Subcutaneous adipose tissue (tissue), 4 donors: ENCODE data around the gene CUEDC1. TPM values are rescaled to one million over a fixed set of nuclear protein-coding genes. Genes with fewer than 3 reads are reported as not detected.

Source experiments
- total RNA-seq, 4 donors: library from RNA; depleted of rRNA; stranded (reverse); fragments of >200 nt; gene quantifications; one replicate each; pipeline ENCODE4 v1.1.0, GENCODE V29; 2016
- TF ChIP-seq, protein P1 (sequence below): fragments of 450-650 bp; IDR thresholded peaks from one replicate; pipeline ENCODE4 v1.5.1; 2016; ENCODE audit warnings: low read depth, mild to moderate bottlenecking, control low read depth, antibody characterized with exemption, moderate library complexity

CUEDC1 gene
- total RNA-seq, 4 donors from 2014 or later: 18.0 to 22.5 (median 21.1) TPM

DNA sequence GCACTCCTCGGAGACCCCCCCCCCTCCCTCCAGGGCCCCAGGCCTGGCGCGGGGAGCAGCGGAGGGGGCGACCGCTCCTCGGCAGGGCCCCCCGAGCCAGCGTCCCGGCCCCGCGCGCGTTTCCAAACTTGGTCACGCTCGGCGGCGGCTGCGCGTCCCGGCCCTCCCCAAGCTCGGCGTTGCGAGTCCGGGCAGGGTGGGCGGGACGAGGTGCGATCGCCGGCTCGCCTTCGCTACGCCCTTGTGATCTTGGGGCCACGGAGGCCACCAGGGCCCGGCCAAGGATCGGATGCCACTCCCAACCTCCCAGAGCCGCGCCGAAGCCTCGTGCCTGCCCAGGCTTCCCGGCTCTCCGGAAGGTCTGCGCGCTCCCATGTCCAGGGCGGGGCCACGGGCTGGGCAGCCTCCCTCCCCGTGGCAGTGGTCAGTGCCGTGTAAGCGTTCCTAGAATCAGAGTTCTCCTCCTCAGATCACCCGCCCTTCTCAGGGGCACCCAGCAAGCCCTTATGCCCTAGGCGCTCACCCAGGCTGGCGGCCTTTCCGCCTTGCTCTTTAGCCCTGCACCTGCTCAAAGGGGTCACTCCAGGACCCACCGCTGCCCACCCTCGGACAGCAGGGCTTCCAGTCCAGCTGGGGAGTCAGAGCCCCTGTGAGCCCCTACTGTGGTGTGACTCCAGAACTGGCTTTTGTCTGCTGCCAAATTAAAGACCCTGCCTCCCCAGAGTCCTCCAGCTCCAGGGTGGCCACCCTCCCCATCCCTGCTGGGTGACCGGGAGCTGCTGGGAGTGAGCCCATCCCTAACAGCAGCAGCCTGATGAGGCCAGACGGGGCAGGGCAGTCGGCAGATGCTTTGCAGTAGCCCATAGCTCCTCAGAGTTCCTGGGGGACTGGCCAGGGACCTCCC lies 93.2 kb downstream of the CUEDC1 start:
- TF ChIP-seq, protein P1, sequence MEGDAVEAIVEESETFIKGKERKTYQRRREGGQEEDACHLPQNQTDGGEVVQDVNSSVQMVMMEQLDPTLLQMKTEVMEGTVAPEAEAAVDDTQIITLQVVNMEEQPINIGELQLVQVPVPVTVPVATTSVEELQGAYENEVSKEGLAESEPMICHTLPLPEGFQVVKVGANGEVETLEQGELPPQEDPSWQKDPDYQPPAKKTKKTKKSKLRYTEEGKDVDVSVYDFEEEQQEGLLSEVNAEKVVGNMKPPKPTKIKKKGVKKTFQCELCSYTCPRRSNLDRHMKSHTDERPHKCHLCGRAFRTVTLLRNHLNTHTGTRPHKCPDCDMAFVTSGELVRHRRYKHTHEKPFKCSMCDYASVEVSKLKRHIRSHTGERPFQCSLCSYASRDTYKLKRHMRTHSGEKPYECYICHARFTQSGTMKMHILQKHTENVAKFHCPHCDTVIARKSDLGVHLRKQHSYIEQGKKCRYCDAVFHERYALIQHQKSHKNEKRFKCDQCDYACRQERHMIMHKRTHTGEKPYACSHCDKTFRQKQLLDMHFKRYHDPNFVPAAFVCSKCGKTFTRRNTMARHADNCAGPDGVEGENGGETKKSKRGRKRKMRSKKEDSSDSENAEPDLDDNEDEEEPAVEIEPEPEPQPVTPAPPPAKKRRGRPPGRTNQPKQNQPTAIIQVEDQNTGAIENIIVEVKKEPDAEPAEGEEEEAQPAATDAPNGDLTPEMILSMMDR: no peak

DNA sequence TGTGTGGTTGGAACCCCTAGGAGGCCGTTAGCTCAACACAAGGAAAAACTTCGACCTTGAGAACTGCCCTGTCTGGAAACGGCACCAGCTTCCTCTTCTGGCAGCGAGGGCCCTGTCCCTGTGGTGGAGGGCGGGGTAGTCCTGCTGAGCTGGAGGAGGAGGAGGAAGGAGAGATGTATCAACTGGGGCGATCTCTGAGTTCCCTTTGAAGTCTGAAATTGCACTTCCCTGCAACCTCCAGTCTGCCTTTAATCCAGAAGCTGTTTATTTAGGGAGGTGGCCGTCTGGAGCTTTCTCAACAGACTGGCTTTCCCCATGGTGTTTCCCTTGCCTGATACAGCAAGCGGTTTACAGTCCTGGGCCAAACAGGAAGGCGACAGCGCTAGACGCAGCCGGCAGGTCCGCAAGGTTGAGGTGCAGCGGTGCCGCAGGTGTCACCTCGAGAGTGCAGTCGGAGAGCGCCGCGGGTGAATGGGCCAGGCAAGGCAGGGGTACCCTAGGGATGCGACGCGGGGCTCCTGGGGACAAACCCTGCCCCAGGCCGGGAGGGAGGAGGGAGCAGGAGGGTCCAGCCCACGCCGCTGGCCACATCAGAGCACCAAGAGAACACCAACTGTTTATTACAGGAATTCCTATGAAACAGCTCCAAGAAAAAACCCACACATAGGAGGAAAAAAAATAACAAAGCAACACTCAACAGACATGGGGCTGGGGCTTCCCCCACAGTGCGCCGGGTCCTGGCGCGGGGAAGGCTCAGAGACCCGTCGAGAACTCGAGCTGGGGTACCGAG lies 94.0 kb downstream of the CUEDC1 start:
- TF ChIP-seq, protein P1: no peak

DNA sequence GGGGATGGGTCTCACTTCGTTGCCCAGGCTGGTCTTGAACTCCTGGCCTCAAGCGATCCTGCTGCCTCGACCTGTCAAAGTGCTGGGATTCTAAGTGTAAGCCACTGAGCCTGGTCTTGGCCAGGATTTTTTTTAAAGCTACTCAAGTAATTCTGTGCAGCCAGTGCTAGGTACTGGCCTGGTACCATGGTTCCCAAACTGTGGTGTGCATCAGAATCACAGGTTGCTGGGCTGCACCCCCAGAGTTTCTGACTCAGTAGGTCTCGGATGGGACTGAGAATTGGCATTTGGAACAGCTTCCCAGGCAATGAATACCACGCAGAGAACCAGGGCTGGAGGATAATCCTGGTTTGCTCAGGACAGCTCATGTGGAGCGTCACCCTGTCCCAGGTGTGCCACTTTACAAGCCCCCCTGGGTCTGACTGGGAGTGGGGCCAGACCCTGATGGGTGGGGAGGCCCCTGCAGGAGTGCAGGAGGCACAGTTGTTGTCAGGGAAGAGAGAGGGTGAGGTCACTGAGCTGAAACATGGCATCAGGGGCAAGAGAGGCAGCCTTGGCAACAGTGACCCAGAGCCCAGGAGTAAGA lies 94.7 kb downstream of the CUEDC1 start:
- TF ChIP-seq, protein P1: no peak

DNA sequence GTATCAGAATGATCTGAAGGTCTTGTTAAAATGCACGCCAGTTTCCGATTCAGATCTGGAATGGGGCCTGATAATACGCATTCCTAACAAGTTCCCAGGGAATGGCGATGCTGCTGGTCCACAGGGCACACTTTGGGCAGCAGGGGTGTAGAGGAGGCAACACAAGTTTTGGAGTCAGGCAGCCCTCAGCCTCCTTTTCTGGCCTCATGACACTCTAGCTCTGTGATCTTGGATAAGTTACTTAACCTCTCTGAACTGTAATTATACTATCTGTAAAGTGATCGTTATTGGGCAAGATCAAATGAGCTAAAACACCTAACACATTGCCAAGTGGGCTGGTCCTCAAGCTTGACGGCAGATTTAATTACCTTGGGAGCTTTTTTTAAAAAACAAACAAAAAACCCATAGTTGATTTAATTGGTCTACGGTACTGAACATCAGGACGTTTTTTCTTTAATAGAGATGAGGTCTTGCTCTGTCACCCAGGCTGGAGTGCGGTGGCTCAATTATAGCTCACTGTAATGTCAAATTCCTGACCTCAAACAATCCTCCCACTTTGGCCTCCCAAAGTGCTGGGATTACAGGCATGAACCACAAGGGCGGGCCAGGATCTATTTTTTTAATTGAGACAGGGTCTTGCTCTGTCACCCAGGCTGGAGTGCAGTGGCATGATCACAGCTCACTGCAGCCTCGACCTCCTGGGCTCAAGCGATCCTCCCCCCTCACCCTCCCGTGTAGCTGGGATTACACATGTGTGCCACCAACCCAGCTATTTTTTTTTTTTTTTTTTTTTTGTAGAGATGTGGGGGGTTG lies 95.4 kb downstream of the CUEDC1 start:
- TF ChIP-seq, protein P1: no peak

DNA sequence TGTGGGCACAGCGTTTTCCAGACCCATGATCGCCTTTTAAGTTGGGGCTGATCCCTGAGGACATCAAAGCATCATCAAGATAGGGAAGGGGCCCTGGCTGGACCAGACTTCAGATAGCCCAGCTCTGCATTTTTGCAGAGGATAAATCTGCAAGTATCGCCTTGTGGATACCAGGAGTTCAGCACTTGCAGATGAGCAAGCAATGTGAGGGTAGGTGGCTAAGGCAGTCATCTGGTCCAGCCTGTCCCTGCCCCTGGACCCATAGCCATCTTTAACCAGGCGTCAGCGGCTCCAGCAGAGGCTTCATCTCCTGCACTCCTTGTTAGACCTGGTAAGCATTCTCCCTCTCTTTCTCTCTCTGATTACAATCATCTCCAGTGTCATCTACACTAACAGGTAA lies 96.4 kb downstream of the CUEDC1 start:
- TF ChIP-seq, protein P1: no peak

DNA sequence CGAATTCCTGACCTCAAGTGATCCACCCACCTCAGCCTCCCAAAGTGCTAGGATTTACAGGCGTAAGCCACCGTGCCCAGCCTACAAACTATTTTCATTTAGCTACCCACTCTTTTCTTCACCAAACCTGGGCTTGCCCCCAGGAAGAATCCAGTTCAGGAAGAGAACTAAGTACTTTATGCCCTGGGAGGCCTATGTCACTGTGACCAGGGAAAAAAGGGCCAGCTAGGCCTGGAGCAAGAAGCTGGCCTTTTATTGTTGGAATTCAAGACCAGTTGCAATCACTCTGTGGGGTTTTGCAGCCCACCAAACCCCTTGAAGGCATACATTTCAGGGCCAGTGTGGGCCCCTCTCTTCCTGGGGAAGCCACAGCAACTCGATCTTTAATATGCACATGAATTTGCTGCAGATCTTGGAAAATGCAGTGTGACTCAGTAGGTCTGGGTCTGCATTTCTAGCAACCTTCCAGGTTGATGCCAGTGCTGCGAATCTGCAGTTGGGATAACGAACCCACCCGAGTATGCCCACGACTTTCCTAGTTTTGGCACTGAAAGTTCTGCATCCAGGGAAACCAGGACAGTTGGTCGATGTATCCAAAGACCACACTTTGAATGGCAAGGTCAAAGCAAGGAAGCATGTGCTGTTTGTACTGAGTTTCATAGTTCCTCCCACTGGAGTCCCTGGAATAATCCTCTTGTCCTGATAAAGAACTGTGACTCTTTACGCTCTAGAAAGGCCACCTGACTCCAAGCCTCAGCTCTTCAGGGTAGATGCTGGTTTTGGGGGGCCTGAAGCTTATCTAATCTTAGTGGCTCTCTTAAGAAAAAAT lies 98.2 kb downstream of the CUEDC1 start:
- TF ChIP-seq, protein P1: no peak
